ENCODE measurements around the gene GNA14.

DNA sequence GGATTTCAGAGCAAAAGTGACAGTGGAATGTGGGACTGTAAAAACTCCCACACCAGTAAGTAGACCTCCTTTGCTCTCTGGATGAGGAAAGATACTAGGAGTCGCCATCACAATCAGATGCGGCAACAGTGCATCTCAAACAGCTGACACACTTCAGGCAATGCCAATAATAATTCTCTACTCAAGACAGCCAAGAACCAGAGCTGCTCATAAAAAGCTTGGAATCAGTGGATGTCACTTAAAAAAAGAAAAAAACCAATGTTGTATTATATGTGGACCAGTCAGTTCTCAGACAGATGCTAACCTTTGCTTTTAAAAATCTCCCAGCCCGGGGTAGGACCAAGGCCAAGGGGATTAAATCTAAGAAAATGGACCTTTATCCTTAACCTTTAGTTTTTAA lies 185.0 kb downstream of the GNA14 start:
- TF ChIP-seq CTCF (conservative IDR thresholded peaks at IDR 0.05; ENCODE audit: low read depth in 2 of 2) (no peak), EZH2phosphoT487 (IDR thresholded peaks at IDR 0.05; ENCODE audit: unreplicated experiment) (no peak), POLR2AphosphoS5 (IDR thresholded peaks at IDR 0.05; ENCODE audit: low read depth) (no peak), EZH2 (IDR thresholded peaks at IDR 0.05; ENCODE audit: low read depth, unreplicated experiment) (no peak), STAT1 (IDR thresholded peaks at IDR 0.05; ENCODE audit: unreplicated experiment) (no peak), ETS1 (IDR thresholded peaks at IDR 0.05) (no peak), ZNF331 (CRISPR knock-in tag; IDR thresholded peaks at IDR 0.05; ENCODE audit: low read depth) (no peak), REST (IDR thresholded peaks at IDR 0.05; ENCODE audit: unreplicated experiment) (no peak), CREB1 (CRISPR knock-in tag; IDR thresholded peaks at IDR 0.05; ENCODE audit: low read depth) (no peak)
- TF ChIP-seq, protein P1, sequence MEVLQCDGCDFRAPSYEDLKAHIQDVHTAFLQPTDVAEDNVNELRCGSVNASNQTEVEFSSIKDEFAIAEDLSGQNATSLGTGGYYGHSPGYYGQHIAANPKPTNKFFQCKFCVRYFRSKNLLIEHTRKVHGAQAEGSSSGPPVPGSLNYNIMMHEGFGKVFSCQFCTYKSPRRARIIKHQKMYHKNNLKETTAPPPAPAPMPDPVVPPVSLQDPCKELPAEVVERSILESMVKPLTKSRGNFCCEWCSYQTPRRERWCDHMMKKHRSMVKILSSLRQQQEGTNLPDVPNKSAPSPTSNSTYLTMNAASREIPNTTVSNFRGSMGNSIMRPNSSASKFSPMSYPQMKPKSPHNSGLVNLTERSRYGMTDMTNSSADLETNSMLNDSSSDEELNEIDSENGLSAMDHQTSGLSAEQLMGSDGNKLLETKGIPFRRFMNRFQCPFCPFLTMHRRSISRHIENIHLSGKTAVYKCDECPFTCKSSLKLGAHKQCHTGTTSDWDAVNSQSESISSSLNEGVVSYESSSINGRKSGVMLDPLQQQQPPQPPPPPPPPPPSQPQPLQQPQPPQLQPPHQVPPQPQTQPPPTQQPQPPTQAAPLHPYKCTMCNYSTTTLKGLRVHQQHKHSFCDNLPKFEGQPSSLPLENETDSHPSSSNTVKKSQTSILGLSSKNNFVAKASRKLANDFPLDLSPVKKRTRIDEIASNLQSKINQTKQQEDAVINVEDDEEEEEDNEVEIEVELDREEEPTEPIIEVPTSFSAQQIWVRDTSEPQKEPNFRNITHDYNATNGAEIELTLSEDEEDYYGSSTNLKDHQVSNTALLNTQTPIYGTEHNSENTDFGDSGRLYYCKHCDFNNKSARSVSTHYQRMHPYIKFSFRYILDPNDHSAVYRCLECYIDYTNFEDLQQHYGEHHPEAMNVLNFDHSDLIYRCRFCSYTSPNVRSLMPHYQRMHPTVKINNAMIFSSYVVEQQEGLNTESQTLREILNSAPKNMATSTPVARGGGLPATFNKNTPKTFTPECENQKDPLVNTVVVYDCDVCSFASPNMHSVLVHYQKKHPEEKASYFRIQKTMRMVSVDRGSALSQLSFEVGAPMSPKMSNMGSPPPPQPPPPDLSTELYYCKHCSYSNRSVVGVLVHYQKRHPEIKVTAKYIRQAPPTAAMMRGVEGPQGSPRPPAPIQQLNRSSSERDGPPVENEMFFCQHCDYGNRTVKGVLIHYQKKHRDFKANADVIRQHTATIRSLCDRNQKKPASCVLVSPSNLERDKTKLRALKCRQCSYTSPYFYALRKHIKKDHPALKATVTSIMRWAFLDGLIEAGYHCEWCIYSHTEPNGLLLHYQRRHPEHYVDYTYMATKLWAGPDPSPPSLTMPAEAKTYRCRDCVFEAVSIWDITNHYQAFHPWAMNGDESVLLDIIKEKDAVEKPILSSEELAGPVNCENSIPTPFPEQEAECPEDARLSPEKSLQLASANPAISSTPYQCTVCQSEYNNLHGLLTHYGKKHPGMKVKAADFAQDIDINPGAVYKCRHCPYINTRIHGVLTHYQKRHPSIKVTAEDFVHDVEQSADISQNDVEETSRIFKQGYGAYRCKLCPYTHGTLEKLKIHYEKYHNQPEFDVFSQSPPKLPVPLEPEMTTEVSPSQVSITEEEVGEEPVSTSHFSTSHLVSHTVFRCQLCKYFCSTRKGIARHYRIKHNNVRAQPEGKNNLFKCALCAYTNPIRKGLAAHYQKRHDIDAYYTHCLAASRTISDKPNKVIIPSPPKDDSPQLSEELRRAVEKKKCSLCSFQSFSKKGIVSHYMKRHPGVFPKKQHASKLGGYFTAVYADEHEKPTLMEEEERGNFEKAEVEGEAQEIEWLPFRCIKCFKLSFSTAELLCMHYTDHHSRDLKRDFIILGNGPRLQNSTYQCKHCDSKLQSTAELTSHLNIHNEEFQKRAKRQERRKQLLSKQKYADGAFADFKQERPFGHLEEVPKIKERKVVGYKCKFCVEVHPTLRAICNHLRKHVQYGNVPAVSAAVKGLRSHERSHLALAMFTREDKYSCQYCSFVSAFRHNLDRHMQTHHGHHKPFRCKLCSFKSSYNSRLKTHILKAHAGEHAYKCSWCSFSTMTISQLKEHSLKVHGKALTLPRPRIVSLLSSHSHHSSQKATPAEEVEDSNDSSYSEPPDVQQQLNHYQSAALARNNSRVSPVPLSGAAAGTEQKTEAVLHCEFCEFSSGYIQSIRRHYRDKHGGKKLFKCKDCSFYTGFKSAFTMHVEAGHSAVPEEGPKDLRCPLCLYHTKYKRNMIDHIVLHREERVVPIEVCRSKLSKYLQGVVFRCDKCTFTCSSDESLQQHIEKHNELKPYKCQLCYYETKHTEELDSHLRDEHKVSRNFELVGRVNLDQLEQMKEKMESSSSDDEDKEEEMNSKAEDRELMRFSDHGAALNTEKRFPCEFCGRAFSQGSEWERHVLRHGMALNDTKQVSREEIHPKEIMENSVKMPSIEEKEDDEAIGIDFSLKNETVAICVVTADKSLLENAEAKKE (CRISPR knock-in tag; IDR thresholded peaks at IDR 0.05): no peak

Data from GM23338 (cell line).